GM23338 (cell line): ENCODE results near the gene CNRIP1. TPM values are rescaled to one million over a fixed set of nuclear protein-coding genes. Genes with fewer than 3 reads are reported as not detected.
A peak's percentile ranks its signal among the peaks of the same experiment; 100 is the strongest.

Experiments
- ATAC-seq: fragments of 200-7000 bp; cut with Tn5 transposase; 3 replicates; pipeline ENCODE4 v1.9.1; 2020
- DNase-seq: peaks from one replicate; pipeline ENCODE4 v3.0.0-alpha.2; 2015; ENCODE audit warnings: low spot score
- H2AFZ ChIP-seq: fragments of 200-600 bp; sonication (generic); 2 replicates; pipeline ENCODE4 v1.8.0; 2016; ENCODE audit warnings: antibody characterized with exemption, mild to moderate bottlenecking, moderate library complexity
- H3F3A ChIP-seq: fragments of 200-600 bp; sonication (generic); replicated peaks from 2 replicates; pipeline ENCODE4 v1.8.0; 2017; ENCODE audit warnings: antibody characterized with exemption, mixed run types, low read depth
- H3K27ac ChIP-seq: fragments of 200-600 bp; sonication (generic); 2 replicates; pipeline ENCODE4 v1.6.1; 2016; ENCODE audit warnings: low read depth
- H3K27me3 ChIP-seq: fragments of 200-600 bp; sonication (generic); 2 replicates; pipeline ENCODE4 v1.8.0; 2016; ENCODE audit warnings: mild to moderate bottlenecking, mixed run types, moderate library complexity; ENCODE audit not compliant: insufficient read depth
- H3K36me3 ChIP-seq: fragments of 200-600 bp; sonication (generic); 2 replicates; pipeline ENCODE4 v1.8.0; 2016; ENCODE audit warnings: mild to moderate bottlenecking; ENCODE audit not compliant: insufficient read depth
- H3K4me1 ChIP-seq: fragments of 200-600 bp; sonication (generic); 2 replicates; pipeline ENCODE4 v1.8.0; 2016; ENCODE audit warnings: mild to moderate bottlenecking, moderate library complexity; ENCODE audit not compliant: insufficient read depth
- H3K4me2 ChIP-seq: fragments of 200-600 bp; sonication (generic); 2 replicates; pipeline ENCODE4 v1.7.1; 2017; ENCODE audit warnings: mixed run types
- H3K4me3 ChIP-seq: fragments of 200-600 bp; sonication (generic); 2 replicates; pipeline ENCODE4 v1.6.1; 2016; ENCODE audit warnings: mixed run types
- H3K79me2 ChIP-seq: fragments of 200-600 bp; sonication (generic); replicated peaks from 2 replicates; pipeline ENCODE4 v1.8.0; 2017; ENCODE audit warnings: mild to moderate bottlenecking; ENCODE audit not compliant: insufficient read depth
- H3K9me2 ChIP-seq: fragments of 200-600 bp; sonication (generic); 2 replicates; pipeline ENCODE4 v1.8.0; 2017; ENCODE audit not compliant: insufficient read depth
- H4K20me1 ChIP-seq: fragments of 200-600 bp; sonication (generic); replicated peaks from 2 replicates; pipeline ENCODE4 v1.8.0; 2017; ENCODE audit warnings: mild to moderate bottlenecking; ENCODE audit not compliant: insufficient read depth
- H3K27ac Mint-ChIP-seq: 2 replicates; pipeline ENCODE4 v1.8.0; 2020; ENCODE audit warnings: inconsistent platforms, mild to moderate bottlenecking, moderate library complexity, mixed read lengths
- H3K27me3 Mint-ChIP-seq: 3 replicates; pipeline ENCODE4 v1.8.0; 2022; ENCODE audit warnings: low read depth, mild to moderate bottlenecking, moderate library complexity, mixed read lengths, inconsistent platforms; ENCODE audit not compliant: insufficient read depth, poor library complexity
- H3K36me3 Mint-ChIP-seq: 3 replicates; pipeline ENCODE4 v1.8.0; 2021; ENCODE audit warnings: low read depth, mild to moderate bottlenecking, inconsistent platforms, moderate library complexity, mixed read lengths
- H3K4me1 Mint-ChIP-seq: 3 replicates; pipeline ENCODE4 v1.8.0; 2020; ENCODE audit warnings: mild to moderate bottlenecking, inconsistent platforms, mixed read lengths
- H3K4me3 Mint-ChIP-seq: 3 replicates; pipeline ENCODE4 v1.8.0; 2021; ENCODE audit warnings: moderate library complexity, mild to moderate bottlenecking, inconsistent platforms, mixed read lengths
- H3K9me3 Mint-ChIP-seq: 3 replicates; pipeline ENCODE4 v1.8.0; 2020; ENCODE audit warnings: moderate library complexity, mild to moderate bottlenecking, inconsistent platforms, mixed read lengths
- JUNB ChIP-seq: IDR thresholded peaks from one replicate; pipeline ENCODE4 v1.6.1; 2016; ENCODE audit warnings: antibody characterized with exemption; ENCODE audit not compliant: unreplicated experiment
- POLR2AphosphoS5 ChIP-seq: IDR thresholded peaks from 2 replicates; pipeline ENCODE4 v1.6.1; 2016; ENCODE audit warnings: antibody characterized with exemption, low read depth
- STAT1 ChIP-seq: IDR thresholded peaks from one replicate; pipeline ENCODE4 v1.6.1; 2016; ENCODE audit warnings: antibody characterized with exemption; ENCODE audit not compliant: unreplicated experiment
- polyA plus RNA-seq: library from polyadenylated mRNA; unstranded; fragments of >200 nt; fragmentation: Nextera tagmentation; extraction: Ambion mirVana; gene quantifications from 2 replicates; pipeline ENCODE4 v1.2.1, GENCODE V29; 2016
- total RNA-seq: library from RNA; depleted of rRNA; stranded (reverse); fragments of >200 nt; shearing (Covaris generic); gene quantifications from 2 replicates; pipeline ENCODE4 v1.2.3, GENCODE V29; 2014
- TF ChIP-seq, protein P1 (sequence below): IDR thresholded peaks from one replicate; pipeline ENCODE4 v1.6.1; 2018; ENCODE audit warnings: antibody characterized with exemption; ENCODE audit not compliant: unreplicated experiment
- TF ChIP-seq, protein P2 (sequence below), 2 experiments: fragments of 200-600 bp in 1 of 2; sonication (generic) in 1 of 2; conservative IDR thresholded peaks; 2 replicates each; pipeline versions ENCODE4 v1.5.1 to v1.6.1; 2016 to 2017; ENCODE audit warnings: antibody characterized with exemption in 2 of 2, low read depth in 2 of 2, mild to moderate bottlenecking in 2 of 2, moderate library complexity in 1 of 2

The CNRIP1 gene
- total and polyA plus RNA-seq, 2 experiments from 2014 or later = 5.9 to 6.9 TPM

DNA sequence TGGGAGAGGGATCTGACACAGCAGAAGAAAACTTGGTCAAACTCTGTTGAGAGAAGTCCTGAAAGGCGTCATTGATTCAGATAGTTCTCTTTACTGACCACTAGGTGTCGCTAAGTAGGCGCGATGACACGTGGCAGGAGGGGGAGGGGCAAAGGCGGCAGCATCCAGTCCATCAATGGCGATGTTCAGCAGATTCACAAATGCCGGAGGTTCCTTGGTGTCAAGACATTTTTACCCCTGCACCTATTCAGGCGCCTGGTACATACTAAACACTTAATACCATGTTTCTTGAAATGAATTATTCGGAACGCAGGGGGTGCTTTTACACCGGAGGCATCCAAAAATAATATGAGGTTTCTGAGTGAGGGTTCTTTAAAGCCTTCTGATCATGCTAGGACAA lies 42.3 kb upstream of the CNRIP1 start (continued):
- TF ChIP-seq JUNB (no peak), POLR2AphosphoS5 (no peak), STAT1 (no peak)
- TF ChIP-seq, protein P1, sequence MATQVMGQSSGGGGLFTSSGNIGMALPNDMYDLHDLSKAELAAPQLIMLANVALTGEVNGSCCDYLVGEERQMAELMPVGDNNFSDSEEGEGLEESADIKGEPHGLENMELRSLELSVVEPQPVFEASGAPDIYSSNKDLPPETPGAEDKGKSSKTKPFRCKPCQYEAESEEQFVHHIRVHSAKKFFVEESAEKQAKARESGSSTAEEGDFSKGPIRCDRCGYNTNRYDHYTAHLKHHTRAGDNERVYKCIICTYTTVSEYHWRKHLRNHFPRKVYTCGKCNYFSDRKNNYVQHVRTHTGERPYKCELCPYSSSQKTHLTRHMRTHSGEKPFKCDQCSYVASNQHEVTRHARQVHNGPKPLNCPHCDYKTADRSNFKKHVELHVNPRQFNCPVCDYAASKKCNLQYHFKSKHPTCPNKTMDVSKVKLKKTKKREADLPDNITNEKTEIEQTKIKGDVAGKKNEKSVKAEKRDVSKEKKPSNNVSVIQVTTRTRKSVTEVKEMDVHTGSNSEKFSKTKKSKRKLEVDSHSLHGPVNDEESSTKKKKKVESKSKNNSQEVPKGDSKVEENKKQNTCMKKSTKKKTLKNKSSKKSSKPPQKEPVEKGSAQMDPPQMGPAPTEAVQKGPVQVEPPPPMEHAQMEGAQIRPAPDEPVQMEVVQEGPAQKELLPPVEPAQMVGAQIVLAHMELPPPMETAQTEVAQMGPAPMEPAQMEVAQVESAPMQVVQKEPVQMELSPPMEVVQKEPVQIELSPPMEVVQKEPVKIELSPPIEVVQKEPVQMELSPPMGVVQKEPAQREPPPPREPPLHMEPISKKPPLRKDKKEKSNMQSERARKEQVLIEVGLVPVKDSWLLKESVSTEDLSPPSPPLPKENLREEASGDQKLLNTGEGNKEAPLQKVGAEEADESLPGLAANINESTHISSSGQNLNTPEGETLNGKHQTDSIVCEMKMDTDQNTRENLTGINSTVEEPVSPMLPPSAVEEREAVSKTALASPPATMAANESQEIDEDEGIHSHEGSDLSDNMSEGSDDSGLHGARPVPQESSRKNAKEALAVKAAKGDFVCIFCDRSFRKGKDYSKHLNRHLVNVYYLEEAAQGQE = no peak
- TF ChIP-seq, protein P2, sequence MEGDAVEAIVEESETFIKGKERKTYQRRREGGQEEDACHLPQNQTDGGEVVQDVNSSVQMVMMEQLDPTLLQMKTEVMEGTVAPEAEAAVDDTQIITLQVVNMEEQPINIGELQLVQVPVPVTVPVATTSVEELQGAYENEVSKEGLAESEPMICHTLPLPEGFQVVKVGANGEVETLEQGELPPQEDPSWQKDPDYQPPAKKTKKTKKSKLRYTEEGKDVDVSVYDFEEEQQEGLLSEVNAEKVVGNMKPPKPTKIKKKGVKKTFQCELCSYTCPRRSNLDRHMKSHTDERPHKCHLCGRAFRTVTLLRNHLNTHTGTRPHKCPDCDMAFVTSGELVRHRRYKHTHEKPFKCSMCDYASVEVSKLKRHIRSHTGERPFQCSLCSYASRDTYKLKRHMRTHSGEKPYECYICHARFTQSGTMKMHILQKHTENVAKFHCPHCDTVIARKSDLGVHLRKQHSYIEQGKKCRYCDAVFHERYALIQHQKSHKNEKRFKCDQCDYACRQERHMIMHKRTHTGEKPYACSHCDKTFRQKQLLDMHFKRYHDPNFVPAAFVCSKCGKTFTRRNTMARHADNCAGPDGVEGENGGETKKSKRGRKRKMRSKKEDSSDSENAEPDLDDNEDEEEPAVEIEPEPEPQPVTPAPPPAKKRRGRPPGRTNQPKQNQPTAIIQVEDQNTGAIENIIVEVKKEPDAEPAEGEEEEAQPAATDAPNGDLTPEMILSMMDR (conservative IDR thresholded peaks at IDR 0.05; ENCODE audit: low read depth in 2 of 2) = peak; percentile 88 to 96

DNA sequence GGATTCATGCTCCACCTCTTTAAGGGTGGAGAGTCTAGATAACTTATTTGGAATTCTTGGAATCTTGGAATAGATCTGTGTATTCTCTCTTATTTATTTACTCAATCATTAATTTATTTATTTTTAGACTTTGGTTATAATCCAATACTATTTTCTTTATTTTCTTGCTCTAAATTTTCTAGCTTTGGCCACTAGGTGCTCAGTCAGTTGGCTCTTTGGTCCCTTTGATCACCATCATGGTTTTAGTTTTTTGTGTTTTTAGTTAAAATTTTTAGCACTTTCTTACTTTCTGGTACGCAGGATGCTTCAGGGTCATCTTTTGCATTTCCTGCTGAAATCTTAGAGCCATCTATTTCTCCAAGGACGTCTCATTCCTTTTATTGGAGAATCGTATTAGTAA lies 40.1 kb upstream of the CNRIP1 start:
- no peak overlapping the region for H3K27ac Mint-ChIP-seq
- Histone ChIP-seq H3K27me3 (peaks cover 10% of the 10 kb centered on the region), H3F3A (no peaks in the 10 kb centered on the region), H3K9me2 (no peaks in the 10 kb centered on the region), H3K4me3 (no peak overlapping the region), H4K20me1 (no peaks in the 10 kb centered on the region), H3K4me1 (no peaks in the 10 kb centered on the region), H3K79me2 (no peaks in the 10 kb centered on the region), H3K4me2 (no peak overlapping the region), H2AFZ (no peak overlapping the region), H3K36me3 (no peaks in the 10 kb centered on the region), H3K27ac (no peak overlapping the region)
- H3K4me1 Mint-ChIP-seq = peaks cover 15% of the 10 kb centered on the region; the same call in 2 of the 3 replicates
- no peaks in the 10 kb centered on the region for H3K36me3 Mint-ChIP-seq
- no peak overlapping the region for H3K4me3 Mint-ChIP-seq
- no peaks in the 10 kb centered on the region for H3K9me3 Mint-ChIP-seq
- ATAC-seq (no peak), DNase-seq (no peak)
- TF ChIP-seq, protein P2 (conservative IDR thresholded peaks at IDR 0.05; ENCODE audit: low read depth in 2 of 2) = peak in 1 of 2 experiments; percentile 52; a peak in 2 of 4 replicates
- TF ChIP-seq JUNB = no peak
- peaks cover 14% of the 10 kb centered on the region for H3K27me3 Mint-ChIP-seq
